K562 (cell line): ENCODE data around the gene BCL7C. TPM values are rescaled to one million over a fixed set of nuclear protein-coding genes. Genes with fewer than 3 reads are reported as not detected.

ENCODE experiments used
- ASH1L ChIP-seq: fragments of 450-650 bp; IDR thresholded peaks from 2 replicates; pipeline ENCODE4 v1.6.1; 2018; ENCODE audit warnings: borderline replicate concordance, mild to moderate bottlenecking, low read depth; ENCODE audit not compliant: partially characterized antibody
- COPS2 ChIP-seq: fragments of 450-650 bp; conservative IDR thresholded peaks from 2 replicates; pipeline ENCODE4 v1.6.1; 2016; ENCODE audit warnings: mild to moderate bottlenecking, moderate library complexity
- CREM ChIP-seq: IDR thresholded peaks from 2 replicates; pipeline ENCODE4 v1.6.1; 2014; ENCODE audit warnings: antibody characterized with exemption, low read depth
- FOXA3 ChIP-seq, 2 experiments: fragments of 450-650 bp in 1 of 2; sonication (generic) in 1 of 2; formaldehyde crosslinking; IDR thresholded peaks in 1 of 2; conservative IDR thresholded peaks in 1 of 2; 2 replicates each; pipeline versions ENCODE4 v1.4.0 to v1.8.0; 2020 to 2022; ENCODE audit warnings: mild to moderate bottlenecking in 2 of 2, missing genetic modification reagents in 1 of 2
- KLF1 ChIP-seq: fragments of 450-650 bp; IDR thresholded peaks from 2 replicates; pipeline ENCODE4 v1.6.1; 2016; ENCODE audit warnings: missing genetic modification characterization, missing compliant biosample characterization
- LCOR ChIP-seq: sonication (generic); formaldehyde crosslinking; IDR thresholded peaks from 2 replicates; pipeline ENCODE4 v1.8.0; 2022; ENCODE audit warnings: mild to moderate bottlenecking, missing genetic modification reagents
- NFIC ChIP-seq: fragments of 450-650 bp; IDR thresholded peaks from 2 replicates; pipeline ENCODE4 v1.6.1; 2017; ENCODE audit warnings: mild to moderate bottlenecking, inconsistent platforms
- NR2C1 ChIP-seq, 2 experiments: fragments of 450-650 bp; IDR thresholded peaks; 2 replicates each; pipeline ENCODE4 v1.6.1; 2017; ENCODE audit warnings: mild to moderate bottlenecking in 2 of 2, antibody characterized with exemption in 1 of 2, inconsistent platforms in 1 of 2, missing compliant biosample characterization in 1 of 2, missing genetic modification characterization in 1 of 2
- POLR2AphosphoS5 ChIP-seq: IDR thresholded peaks from 2 replicates; pipeline ENCODE4 v1.6.1; 2011; ENCODE audit warnings: mild to moderate bottlenecking, low read depth, low read length, moderate library complexity; ENCODE audit not compliant: control insufficient read depth, insufficient read depth
- ZBTB7A ChIP-seq: IDR thresholded peaks from 2 replicates; pipeline ENCODE4 v1.6.1; 2011; ENCODE audit warnings: low read depth, mild to moderate bottlenecking, low read length, moderate library complexity, borderline replicate concordance; ENCODE audit not compliant: control insufficient read depth
- ZNF644 ChIP-seq: fragments of 200-800 bp; sonication (Bioruptor generic); IDR thresholded peaks from 2 replicates; pipeline ENCODE4 v1.6.1; 2016; ENCODE audit warnings: low read depth, missing genetic modification characterization, missing compliant biosample characterization
- polyA plus RNA-seq, 8 experiments: library from polyadenylated mRNA; depleted of rRNA in 4 of 8; stranded (reverse) in 5 of 8; unstranded in 3 of 8; fragments of >200 nt; fragmentation: Nextera tagmentation in 2 of 8; fragmentation: Illumina TruSeq in 1 of 8; extraction: Ambion mirVana in 2 of 8; extraction: Trizol in 1 of 8; gene quantifications; 2 replicates each; pipeline versions ENCODE4 v1.2.1 to v1.2.3, GENCODE V29; 2011 to 2014; ENCODE audit warnings: inconsistent platforms in 1 of 8, missing spikeins in 1 of 8
- total RNA-seq, 7 experiments: library from RNA; depleted of rRNA in 6 of 7; stranded (reverse); fragments of >200 nt in 6 of 7; fragmentation: Illumina TruSeq in 2 of 7; extraction: Trizol in 2 of 7; gene quantifications; 2 replicates each; pipeline versions ENCODE4 v1.2.1 to v1.2.3, GENCODE V29; 2011 to 2021; ENCODE audit warnings: low replicate concordance in 1 of 7
- TF ChIP-seq, protein P1 (sequence below): fragments of 250-450 bp; sonication (Bioruptor Pico); IDR thresholded peaks from 2 replicates; pipeline ENCODE4 v1.6.1; 2021; ENCODE audit warnings: mild to moderate bottlenecking
- TF ChIP-seq, protein P2 (sequence below): fragments of 450-650 bp; formaldehyde crosslinking; IDR thresholded peaks from 2 replicates; pipeline ENCODE4 v1.4.0; 2022; ENCODE audit warnings: missing genetic modification characterization
- TF ChIP-seq, protein P3 (sequence below): fragments of 450-650 bp; IDR thresholded peaks from 2 replicates; pipeline ENCODE4 v1.6.1; 2016; ENCODE audit warnings: antibody characterized with exemption
- TF ChIP-seq, protein P4 (sequence below), 2 experiments: fragments of 450-650 bp; formaldehyde crosslinking in 1 of 2; IDR thresholded peaks; 2 replicates each; pipeline versions ENCODE4 v1.4.0 to v1.6.1; 2014 to 2020; ENCODE audit warnings: mild to moderate bottlenecking in 2 of 2, borderline replicate concordance in 1 of 2, low read depth in 1 of 2

The BCL7C gene
- total and polyA plus RNA-seq, 9 of the 15 experiments (the other 6 are each of a cell fraction or from before 2014, with no cell fraction given): 1.7 to 85.8 (median 19.6) TPM

DNA sequence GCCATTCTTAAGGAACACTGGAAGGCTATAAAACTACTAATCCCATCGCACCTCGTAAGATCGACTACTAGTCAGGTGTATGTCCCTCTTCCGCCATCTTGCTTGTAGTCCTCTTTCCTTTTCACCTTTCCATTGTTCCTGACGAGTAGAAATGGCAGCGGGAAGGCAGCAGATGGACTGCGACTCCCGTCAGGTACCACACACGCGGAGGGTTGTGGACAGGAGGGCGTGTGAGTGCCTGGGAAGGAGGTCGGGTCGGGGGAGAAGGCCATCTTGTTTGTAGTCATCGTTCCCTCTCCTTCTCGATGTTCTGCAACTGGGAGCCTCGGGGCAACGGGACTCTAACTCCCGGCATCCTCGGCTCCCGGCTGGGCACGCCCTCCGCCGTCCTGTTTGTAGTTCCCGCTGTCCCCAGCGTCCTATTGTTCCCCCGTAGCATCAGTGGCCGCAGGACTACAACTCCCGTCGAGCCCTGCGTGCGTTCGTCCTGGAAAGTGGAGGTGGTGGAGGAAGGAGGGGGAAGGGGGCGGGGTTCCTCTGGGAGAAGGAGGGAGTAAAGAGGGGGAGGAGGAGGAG is 29.2 kb upstream of the BCL7C start (continued):
- TF ChIP-seq, protein P1, sequence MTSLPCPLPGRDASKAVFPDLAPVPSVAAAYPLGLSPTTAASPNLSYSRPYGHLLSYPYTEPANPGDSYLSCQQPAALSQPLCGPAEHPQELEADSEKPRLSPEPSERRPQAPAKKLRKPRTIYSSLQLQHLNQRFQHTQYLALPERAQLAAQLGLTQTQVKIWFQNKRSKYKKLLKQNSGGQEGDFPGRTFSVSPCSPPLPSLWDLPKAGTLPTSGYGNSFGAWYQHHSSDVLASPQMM (CRISPR knock-in tag): no peak
- TF ChIP-seq ZBTB7A (no peak), NR2C1 (IDR thresholded peaks at IDR 0.05) (peak; percentile 83), NR2C1 (tag; IDR thresholded peaks at IDR 0.05) (peak; percentile 96), FOXA3 (CRISPR knock-in tag; conservative IDR thresholded peaks at IDR 0.05 in 1 of 2, IDR thresholded peaks at IDR 0.05 in 1 of 2) (0 out of 4 replicates have a peak, but pooled peaks of 1 of the 2 experiments have one; percentile 16), LCOR (0 out of 2 replicates have a peak, but pooled peaks have one; percentile 28), CREM (peak; percentile 95), KLF1 (tag) (peak; percentile 87), COPS2 (no peak), NFIC (peak; percentile 15; the same call in 1 of the 2 replicates), ZNF644 (peak; percentile 93), POLR2AphosphoS5 (peak; percentile 46; the same call in 1 of the 2 replicates), ASH1L (peak; percentile 83)
- TF ChIP-seq, protein P2, sequence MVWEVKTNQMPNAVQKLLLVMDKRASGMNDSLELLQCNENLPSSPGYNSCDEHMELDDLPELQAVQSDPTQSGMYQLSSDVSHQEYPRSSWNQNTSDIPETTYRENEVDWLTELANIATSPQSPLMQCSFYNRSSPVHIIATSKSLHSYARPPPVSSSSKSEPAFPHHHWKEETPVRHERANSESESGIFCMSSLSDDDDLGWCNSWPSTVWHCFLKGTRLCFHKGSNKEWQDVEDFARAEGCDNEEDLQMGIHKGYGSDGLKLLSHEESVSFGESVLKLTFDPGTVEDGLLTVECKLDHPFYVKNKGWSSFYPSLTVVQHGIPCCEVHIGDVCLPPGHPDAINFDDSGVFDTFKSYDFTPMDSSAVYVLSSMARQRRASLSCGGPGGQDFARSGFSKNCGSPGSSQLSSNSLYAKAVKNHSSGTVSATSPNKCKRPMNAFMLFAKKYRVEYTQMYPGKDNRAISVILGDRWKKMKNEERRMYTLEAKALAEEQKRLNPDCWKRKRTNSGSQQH (CRISPR knock-in tag): no peak
- TF ChIP-seq, protein P3, sequence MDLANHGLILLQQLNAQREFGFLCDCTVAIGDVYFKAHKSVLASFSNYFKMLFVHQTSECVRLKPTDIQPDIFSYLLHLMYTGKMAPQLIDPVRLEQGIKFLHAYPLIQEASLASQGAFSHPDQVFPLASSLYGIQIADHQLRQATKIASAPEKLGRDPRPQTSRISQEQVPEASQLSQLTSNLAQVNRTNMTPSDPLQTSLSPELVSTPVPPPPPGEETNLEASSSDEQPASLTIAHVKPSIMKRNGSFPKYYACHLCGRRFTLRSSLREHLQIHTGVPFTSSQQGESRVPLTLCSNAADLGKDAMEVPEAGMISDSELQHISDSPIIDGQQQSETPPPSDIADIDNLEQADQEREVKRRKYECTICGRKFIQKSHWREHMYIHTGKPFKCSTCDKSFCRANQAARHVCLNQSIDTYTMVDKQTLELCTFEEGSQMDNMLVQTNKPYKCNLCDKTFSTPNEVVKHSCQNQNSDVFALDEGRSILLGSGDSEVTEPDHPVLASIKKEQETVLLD: 0 out of 2 replicates have a peak, but pooled peaks have one; percentile 61
- TF ChIP-seq, protein P4, sequence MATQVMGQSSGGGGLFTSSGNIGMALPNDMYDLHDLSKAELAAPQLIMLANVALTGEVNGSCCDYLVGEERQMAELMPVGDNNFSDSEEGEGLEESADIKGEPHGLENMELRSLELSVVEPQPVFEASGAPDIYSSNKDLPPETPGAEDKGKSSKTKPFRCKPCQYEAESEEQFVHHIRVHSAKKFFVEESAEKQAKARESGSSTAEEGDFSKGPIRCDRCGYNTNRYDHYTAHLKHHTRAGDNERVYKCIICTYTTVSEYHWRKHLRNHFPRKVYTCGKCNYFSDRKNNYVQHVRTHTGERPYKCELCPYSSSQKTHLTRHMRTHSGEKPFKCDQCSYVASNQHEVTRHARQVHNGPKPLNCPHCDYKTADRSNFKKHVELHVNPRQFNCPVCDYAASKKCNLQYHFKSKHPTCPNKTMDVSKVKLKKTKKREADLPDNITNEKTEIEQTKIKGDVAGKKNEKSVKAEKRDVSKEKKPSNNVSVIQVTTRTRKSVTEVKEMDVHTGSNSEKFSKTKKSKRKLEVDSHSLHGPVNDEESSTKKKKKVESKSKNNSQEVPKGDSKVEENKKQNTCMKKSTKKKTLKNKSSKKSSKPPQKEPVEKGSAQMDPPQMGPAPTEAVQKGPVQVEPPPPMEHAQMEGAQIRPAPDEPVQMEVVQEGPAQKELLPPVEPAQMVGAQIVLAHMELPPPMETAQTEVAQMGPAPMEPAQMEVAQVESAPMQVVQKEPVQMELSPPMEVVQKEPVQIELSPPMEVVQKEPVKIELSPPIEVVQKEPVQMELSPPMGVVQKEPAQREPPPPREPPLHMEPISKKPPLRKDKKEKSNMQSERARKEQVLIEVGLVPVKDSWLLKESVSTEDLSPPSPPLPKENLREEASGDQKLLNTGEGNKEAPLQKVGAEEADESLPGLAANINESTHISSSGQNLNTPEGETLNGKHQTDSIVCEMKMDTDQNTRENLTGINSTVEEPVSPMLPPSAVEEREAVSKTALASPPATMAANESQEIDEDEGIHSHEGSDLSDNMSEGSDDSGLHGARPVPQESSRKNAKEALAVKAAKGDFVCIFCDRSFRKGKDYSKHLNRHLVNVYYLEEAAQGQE (IDR thresholded peaks at IDR 0.05; ENCODE audit: borderline replicate concordance): no peak; the same call in 1 of the 2 replicates
- TF ChIP-seq, protein P4 (CRISPR knock-in tag; IDR thresholded peaks at IDR 0.05; ENCODE audit: low read depth): 0 out of 2 replicates have a peak, but pooled peaks have one; percentile 61
